Right renal pelvis (tissue), 4 donors: ENCODE data around the gene UMAD1. TPM values are rescaled to one million over a fixed set of nuclear protein-coding genes. Genes with fewer than 3 reads are reported as not detected.

Source experiments
- DNase-seq, 4 donors: peaks; one replicate each; pipeline ENCODE4 v3.0.0-alpha.2; 2013; ENCODE audit warnings: low read depth in 4 of 4, low spot score in 3 of 4, missing footprints in 1 of 4
- polyA plus RNA-seq, 4 donors: library from polyadenylated mRNA; unstranded; fragments of 120-200 nt; gene quantifications; one replicate each; pipeline ENCODE4 v1.2.1, GENCODE V29; 2013; ENCODE audit not compliant: insufficient read length in 4 of 4

UMAD1 gene
- 10 to 100 TPM; 20.3 to 24.9 (median 22.5) TPM for polyA plus RNA-seq

GRCh38 chr7:7640221-7641128, at the start of gene UMAD1:
UMAD1 (plus strand) TSS chr7:7640752; CDS start chr7:7673372, 32,620 bp downstream.
- DNase-seq, result peak; percentile 93 to 99 (median 98)

GRCh38 chr7:7595451-7595850, 45.1 kb upstream of the UMAD1 start:
- peak in 1 of 4 donors; percentile 12 for DNase-seq

GRCh38 chr7:7596176-7596575, 44.4 kb upstream of the UMAD1 start:
- DNase-seq, result no peak

GRCh38 chr7:7607010-7607409, 33.5 kb upstream of the UMAD1 start:
- DNase-seq, result no peak

- DNase-seq, result no peak
Measured at GRCh38 chr7:7609330-7609729, 31.2 kb upstream of the UMAD1 start.

GRCh38 chr7:7612519-7612918, 28.0 kb upstream of the UMAD1 start:
- no peak for DNase-seq

GRCh38 chr7:7613210-7613609, 27.3 kb upstream of the UMAD1 start:
- DNase-seq, result no peak

GRCh38 chr7:7614018-7614741, 26.4 kb upstream of the UMAD1 start:
- DNase-seq, result no peak

GRCh38 chr7:7617550-7617949, 23.0 kb upstream of the UMAD1 start:
- DNase-seq, result no peak

- no peak for DNase-seq
Measured at GRCh38 chr7:7618410-7618809, 22.1 kb upstream of the UMAD1 start.

- DNase-seq, result no peak
Measured at GRCh38 chr7:7620236-7620635, 20.3 kb upstream of the UMAD1 start.

- no peak for DNase-seq
Measured at GRCh38 chr7:7620644-7621210, 19.8 kb upstream of the UMAD1 start.

- DNase-seq, result no peak
Measured at GRCh38 chr7:7628476-7628875, 12.1 kb upstream of the UMAD1 start.

GRCh38 chr7:7630626-7631329, 9.8 kb upstream of the UMAD1 start:
- no peak for DNase-seq

- no peak for DNase-seq
Measured at GRCh38 chr7:7639421-7639820, 1.1 kb upstream of the UMAD1 start.

GRCh38 chr7:7639847-7640220, 718 bp upstream of the UMAD1 start:
- DNase-seq, result no peak

- DNase-seq, result no peak
Measured at GRCh38 chr7:7641129-7641663, 644 bp downstream of the UMAD1 start.

GRCh38 chr7:7642081-7642480, 1.5 kb downstream of the UMAD1 start:
- no peak for DNase-seq

GRCh38 chr7:7647495-7648036, 7.0 kb downstream of the UMAD1 start:
- DNase-seq, result no peak

- no peak for DNase-seq
Measured at GRCh38 chr7:7650682-7651206, 10.2 kb downstream of the UMAD1 start.
